Lower lobe of right lung (tissue), 2 donors: ENCODE measurements around the gene CTNNB1. TPM values are rescaled to one million over a fixed set of nuclear protein-coding genes. Genes with fewer than 3 reads are reported as not detected.

Experiments
- ATAC-seq, 2 donors: fragments of 200-7000 bp; cut with Tn5 transposase; one replicate each; pipeline ENCODE4 v1.9.1; 2020 to 2022; ENCODE audit warnings: mild to moderate bottlenecking in 2 of 2, moderate library complexity in 2 of 2
- DNase-seq: peaks from one replicate; pipeline ENCODE4 v3.0.0-alpha.2; 2020
- H3K27ac ChIP-seq: fragments of 200-600 bp; one replicate; pipeline ENCODE4 v1.8.0; 2022
- H3K27me3 ChIP-seq: fragments of 200-600 bp; one replicate; pipeline ENCODE4 v1.8.0; 2022; ENCODE audit warnings: low read depth
- H3K36me3 ChIP-seq: fragments of 200-600 bp; one replicate; pipeline ENCODE4 v1.8.0; 2022; ENCODE audit warnings: mild to moderate bottlenecking
- H3K4me1 ChIP-seq: fragments of 200-600 bp; one replicate; pipeline ENCODE4 v1.8.0; 2022
- H3K4me3 ChIP-seq: fragments of 200-600 bp; one replicate; pipeline ENCODE4 v1.8.0; 2022; ENCODE audit warnings: mild to moderate bottlenecking
- H3K9me3 ChIP-seq: fragments of 200-600 bp; one replicate; pipeline ENCODE4 v1.8.0; 2022
- intact Hi-C: fragments of 100-400 bp; cut with DNase I; formaldehyde crosslinking; loops from one replicate; pipeline ENCODE4 v1.11.0; 2022
- total RNA-seq: library from RNA; stranded (reverse); fragmentation: NEBNext Ultra II Directional; extraction: Animal tissue kit (Norgen Biotek cat#: 25700); gene quantifications from one replicate; pipeline ENCODE4 v1.2.1, GENCODE V29; 2021
- TF ChIP-seq, protein P1 (sequence below): fragments of 200-600 bp; IDR thresholded peaks from one replicate; pipeline ENCODE4 v1.8.0; 2022; ENCODE audit warnings: antibody characterized with exemption, mild to moderate bottlenecking
- donor health status: DM: no; HTN: yes; CAD: no; lungs with severe emphysema.

Gene CTNNB1
- total RNA-seq, 1 donor from 2014 or later, result 332 TPM

GRCh38 chr3:41223691-41224090, 24.4 kb downstream of the CTNNB1 start:
- Histone ChIP-seq H3K36me3 (peaks cover 51% of the 10 kb centered on the region), H3K9me3 (no peaks in the 10 kb centered on the region), H3K27ac (no peak overlapping the region), H3K27me3 (no peaks in the 10 kb centered on the region), H3K4me3 (no peak overlapping the region), H3K4me1 (peaks cover 53% of the 10 kb centered on the region)
- no peak for ATAC-seq
- no peak for DNase-seq
- TF ChIP-seq, protein P1, sequence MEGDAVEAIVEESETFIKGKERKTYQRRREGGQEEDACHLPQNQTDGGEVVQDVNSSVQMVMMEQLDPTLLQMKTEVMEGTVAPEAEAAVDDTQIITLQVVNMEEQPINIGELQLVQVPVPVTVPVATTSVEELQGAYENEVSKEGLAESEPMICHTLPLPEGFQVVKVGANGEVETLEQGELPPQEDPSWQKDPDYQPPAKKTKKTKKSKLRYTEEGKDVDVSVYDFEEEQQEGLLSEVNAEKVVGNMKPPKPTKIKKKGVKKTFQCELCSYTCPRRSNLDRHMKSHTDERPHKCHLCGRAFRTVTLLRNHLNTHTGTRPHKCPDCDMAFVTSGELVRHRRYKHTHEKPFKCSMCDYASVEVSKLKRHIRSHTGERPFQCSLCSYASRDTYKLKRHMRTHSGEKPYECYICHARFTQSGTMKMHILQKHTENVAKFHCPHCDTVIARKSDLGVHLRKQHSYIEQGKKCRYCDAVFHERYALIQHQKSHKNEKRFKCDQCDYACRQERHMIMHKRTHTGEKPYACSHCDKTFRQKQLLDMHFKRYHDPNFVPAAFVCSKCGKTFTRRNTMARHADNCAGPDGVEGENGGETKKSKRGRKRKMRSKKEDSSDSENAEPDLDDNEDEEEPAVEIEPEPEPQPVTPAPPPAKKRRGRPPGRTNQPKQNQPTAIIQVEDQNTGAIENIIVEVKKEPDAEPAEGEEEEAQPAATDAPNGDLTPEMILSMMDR, result no peak
- intact Hi-C loops, result no loop called here

DNA sequence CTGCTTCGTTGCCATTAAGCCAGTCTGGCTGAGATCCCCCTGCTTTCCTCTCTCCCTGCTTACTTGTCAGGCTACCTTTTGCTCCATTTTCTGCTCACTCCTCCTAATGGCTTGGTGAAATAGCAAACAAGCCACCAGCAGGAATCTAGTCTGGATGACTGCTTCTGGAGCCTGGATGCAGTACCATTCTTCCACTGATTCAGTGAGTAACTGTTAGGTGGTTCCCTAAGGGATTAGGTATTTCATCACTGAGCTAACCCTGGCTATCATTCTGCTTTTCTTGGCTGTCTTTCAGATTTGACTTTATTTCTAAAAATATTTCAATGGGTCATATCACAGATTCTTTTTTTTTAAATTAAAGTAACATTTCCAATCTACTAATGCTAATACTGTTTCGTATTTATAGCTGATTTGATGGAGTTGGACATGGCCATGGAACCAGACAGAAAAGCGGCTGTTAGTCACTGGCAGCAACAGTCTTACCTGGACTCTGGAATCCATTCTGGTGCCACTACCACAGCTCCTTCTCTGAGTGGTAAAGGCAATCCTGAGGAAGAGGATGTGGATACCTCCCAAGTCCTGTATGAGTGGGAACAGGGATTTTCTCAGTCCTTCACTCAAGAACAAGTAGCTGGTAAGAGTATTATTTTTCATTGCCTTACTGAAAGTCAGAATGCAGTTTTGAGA, 25.0 kb downstream of the CTNNB1 start:
- TF ChIP-seq, protein P1, result no peak
- Histone ChIP-seq H3K9me3 (no peaks in the 10 kb centered on the region), H3K27ac (no peak overlapping the region), H3K4me3 (no peak overlapping the region), H3K27me3 (no peaks in the 10 kb centered on the region), H3K4me1 (peaks cover 48% of the 10 kb centered on the region), H3K36me3 (peaks cover 57% of the 10 kb centered on the region)
- intact Hi-C loops, result no loop called here
- no peak for DNase-seq
- ATAC-seq, result peak; percentile 43 to 51

- peaks cover 99% of the 10 kb centered on the region for H3K36me3 ChIP-seq
- no peak for DNase-seq
- intact Hi-C loops, result no loop called here
- H3K27ac ChIP-seq, result no peak overlapping the region
- no peak overlapping the region for H3K4me3 ChIP-seq
- TF ChIP-seq, protein P1, result no peak
- no peaks in the 10 kb centered on the region for H3K9me3 ChIP-seq
- no peaks in the 10 kb centered on the region for H3K27me3 ChIP-seq
- no peaks in the 10 kb centered on the region for H3K4me1 ChIP-seq
- no peak for ATAC-seq
Observed at GRCh38 chr3:41234823-41235721, 35.8 kb downstream of the CTNNB1 start.

GRCh38 chr3:41236228-41236627, 36.9 kb downstream of the CTNNB1 start:
- Histone ChIP-seq H3K4me3 (no peak overlapping the region), H3K9me3 (no peaks in the 10 kb centered on the region), H3K27me3 (no peaks in the 10 kb centered on the region), H3K4me1 (no peaks in the 10 kb centered on the region), H3K36me3 (peaks cover 100% of the 10 kb centered on the region), H3K27ac (no peak overlapping the region)
- ATAC-seq (no peak), DNase-seq (no peak)
- TF ChIP-seq, protein P1, result no peak
- intact Hi-C loops, result no loop called here

- no peak overlapping the region for H3K4me3 ChIP-seq
- DNase-seq, result no peak
- intact Hi-C loops, result no loop called here
- H3K27ac ChIP-seq, result no peak overlapping the region
- no peak for ATAC-seq
- peaks cover 95% of the 10 kb centered on the region for H3K36me3 ChIP-seq
- no peaks in the 10 kb centered on the region for H3K9me3 ChIP-seq
- TF ChIP-seq, protein P1, result no peak
- no peaks in the 10 kb centered on the region for H3K27me3 ChIP-seq
- H3K4me1 ChIP-seq, result no peaks in the 10 kb centered on the region
Observed at GRCh38 chr3:41237907-41238306, 38.6 kb downstream of the CTNNB1 start.
